Fibroblast of villous mesenchyme (primary cell): ENCODE data around the gene HTT. TPM values are rescaled to one million over a fixed set of nuclear protein-coding genes. Genes with fewer than 3 reads are reported as not detected.

ENCODE experiments used
- DNase-seq: peaks from one replicate; pipeline ENCODE4 v3.0.0-alpha.2; 2010; ENCODE audit warnings: low read depth
- H3K4me3 ChIP-seq: 2 replicates; pipeline ENCODE4 v1.5.1; 2011; ENCODE audit warnings: low read depth, mild to moderate bottlenecking, low read length
- CTCF ChIP-seq: IDR thresholded peaks from 2 replicates; pipeline ENCODE4 v1.5.1; 2012; ENCODE audit warnings: low read depth, mild to moderate bottlenecking, low read length; ENCODE audit not compliant: insufficient read depth
- total RNA-seq: library from RNA; depleted of rRNA; stranded (reverse); fragments of >200 nt; gene quantifications from 2 replicates; pipeline ENCODE4 v1.2.3, GENCODE V29; 2012

The HTT gene
- total RNA-seq, 1 donor, result 65.2 TPM

- DNase-seq, result no peak
- TF ChIP-seq CTCF, result no peak
- no peak overlapping the region for H3K4me3 ChIP-seq
Measured at GRCh38 chr4:3227878-3228675, 153.6 kb downstream of the HTT start.

GRCh38 chr4:3228881-3229280 lies 154.4 kb downstream of the HTT start:
- no peak for DNase-seq
- TF ChIP-seq CTCF, result no peak
- no peak overlapping the region for H3K4me3 ChIP-seq

GRCh38 chr4:3229328-3229727 lies 154.8 kb downstream of the HTT start:
- DNase-seq, result no peak

GRCh38 chr4:3229964-3230363 lies 155.5 kb downstream of the HTT start:
- DNase-seq, result no peak
- no peak overlapping the region for H3K4me3 ChIP-seq
- no peak for TF ChIP-seq CTCF

More at GRCh38 chr4:3229328-3229727, 154.8 kb downstream of the HTT start:
- TF ChIP-seq CTCF, result no peak
- no peak overlapping the region for H3K4me3 ChIP-seq

- no peak for TF ChIP-seq CTCF
- no peak for DNase-seq
- no peak overlapping the region for H3K4me3 ChIP-seq
Measured at GRCh38 chr4:3231471-3231870, 157.0 kb downstream of the HTT start.

- no peak for TF ChIP-seq CTCF
- H3K4me3 ChIP-seq, result no peak overlapping the region
- no peak for DNase-seq
Measured at GRCh38 chr4:3232001-3232400, 157.5 kb downstream of the HTT start.

GRCh38 chr4:3232871-3233271 lies 158.4 kb downstream of the HTT start:
- no peak for TF ChIP-seq CTCF
- no peak for DNase-seq
- H3K4me3 ChIP-seq, result no peak overlapping the region
